IMR-90 (cell line): ENCODE data around the gene RHPN2. TPM values are rescaled to one million over a fixed set of nuclear protein-coding genes. Genes with fewer than 3 reads are reported as not detected.

Source experiments
- ATAC-seq: fragments of 200-7000 bp; cut with Tn5 transposase; 2 replicates; pipeline ENCODE4 v1.9.1; 2020; ENCODE audit warnings: low read depth, mild to moderate bottlenecking, moderate library complexity
- BruUV-seq: library from RNA; stranded (reverse); fragments of 400-500 nt; replicated peaks from 2 replicates; lab custom pipeline; 2021; lab: Mats Ljungman, UMichigan
- CTCF ChIA-PET: fragments of 300-600 bp; formaldehyde crosslinking; extraction: SDS; loops from one replicate; lab custom pipeline; 2021; ENCODE audit warnings: antibody characterized with exemption; lab: Yijun Ruan, JAX
- POLR2A ChIA-PET: fragments of 300-600 bp; sonication (Branson Sonifier 250); formaldehyde crosslinking; loops from one replicate; lab custom pipeline; 2022; ENCODE audit warnings: antibody characterized with exemption; ENCODE audit not compliant: unreplicated experiment; lab: Charles Lee
- DNase-seq: peaks from one replicate; pipeline ENCODE4 v3.0.0; 2013
- H2AFZ ChIP-seq: replicated peaks from 2 replicates; pipeline ENCODE3; 2013; ENCODE audit warnings: low read length, mild to moderate bottlenecking; ENCODE audit not compliant: poor library complexity
- H2AK5ac ChIP-seq: 2 replicates; pipeline ENCODE4 v1.6.1; 2013; ENCODE audit warnings: low read depth, low read length, inconsistent platforms
- H2AK9ac ChIP-seq: replicated peaks from 2 replicates; pipeline ENCODE3; 2013; ENCODE audit warnings: mild to moderate bottlenecking, low read depth, low read length, moderate library complexity; ENCODE audit not compliant: poor library complexity
- H2BK120ac ChIP-seq: 2 replicates; pipeline ENCODE4 v1.6.1; 2013; ENCODE audit warnings: low read depth, low read length, inconsistent platforms
- H2BK15ac ChIP-seq: 3 replicates; pipeline ENCODE4 v1.6.1; 2013; ENCODE audit warnings: low read depth, low read length, inconsistent platforms
- H2BK20ac ChIP-seq: 2 replicates; pipeline ENCODE4 v1.6.1; 2013; ENCODE audit warnings: low read depth, mild to moderate bottlenecking, inconsistent platforms, low read length, moderate library complexity
- H2BK5ac ChIP-seq: 2 replicates; pipeline ENCODE4 v1.6.1; 2013; ENCODE audit warnings: mild to moderate bottlenecking, low read depth, low read length, inconsistent platforms; ENCODE audit not compliant: poor library complexity, severe bottlenecking
- H3K14ac ChIP-seq: replicated peaks from 2 replicates; pipeline ENCODE4 v1.6.1; 2013; ENCODE audit warnings: low read depth, low read length, inconsistent platforms
- H3K18ac ChIP-seq: 2 replicates; pipeline ENCODE4 v1.6.1; 2013; ENCODE audit warnings: low read depth, low read length, control low read depth
- H3K23ac ChIP-seq: 2 replicates; pipeline ENCODE4 v1.6.1; 2013; ENCODE audit warnings: low read depth, low read length, inconsistent platforms
- H3K27ac ChIP-seq: 2 replicates; pipeline ENCODE4 v1.5.1; 2013; ENCODE audit warnings: mild to moderate bottlenecking, control low read depth, low read length; ENCODE audit not compliant: insufficient read depth
- H3K27me3 ChIP-seq: 2 replicates; pipeline ENCODE4 v1.6.1; 2013; ENCODE audit warnings: low read length; ENCODE audit not compliant: control insufficient read depth, insufficient read depth
- H3K36me3 ChIP-seq: 2 replicates; pipeline ENCODE4 v1.6.1; 2013; ENCODE audit warnings: low read length, mixed read lengths; ENCODE audit not compliant: control insufficient read depth, insufficient read depth
- H3K4ac ChIP-seq: 2 replicates; pipeline ENCODE4 v1.6.1; 2013; ENCODE audit warnings: low read depth, low read length, inconsistent platforms
- H3K4me1 ChIP-seq: 2 replicates; pipeline ENCODE4 v1.6.1; 2013; ENCODE audit warnings: low read length, mixed read lengths; ENCODE audit not compliant: control insufficient read depth, insufficient read depth
- H3K4me2 ChIP-seq: 2 replicates; pipeline ENCODE4 v1.6.1; 2013; ENCODE audit warnings: low read depth, mild to moderate bottlenecking, control low read depth, low read length, moderate library complexity
- H3K4me3 ChIP-seq: 2 replicates; pipeline ENCODE4 v1.5.1; 2013; ENCODE audit warnings: low read depth, mild to moderate bottlenecking, control low read depth, low read length, moderate library complexity; ENCODE audit not compliant: insufficient read depth
- H3K56ac ChIP-seq: 2 replicates; pipeline ENCODE4 v1.6.1; 2013; ENCODE audit warnings: low read length, inconsistent platforms; ENCODE audit not compliant: insufficient read depth; ENCODE audit errors: extremely low read depth
- H3K79me1 ChIP-seq, 2 experiments: 2 replicates each; pipeline ENCODE4 v1.6.1; 2013; ENCODE audit warnings: low read length in 2 of 2, inconsistent platforms in 1 of 2, low read depth in 1 of 2
- H3K9ac ChIP-seq: 2 replicates; pipeline ENCODE4 v1.6.1; 2013; ENCODE audit warnings: low read depth, low read length, control low read depth
- H3K9me1 ChIP-seq: 2 replicates; pipeline ENCODE4 v1.6.1; 2013; ENCODE audit warnings: low read length, inconsistent platforms; ENCODE audit not compliant: insufficient read depth
- H3K9me3 ChIP-seq: 2 replicates; pipeline ENCODE4 v1.6.1; 2013; ENCODE audit warnings: low read length; ENCODE audit not compliant: control insufficient read depth, insufficient read depth
- H4K20me1 ChIP-seq: 2 replicates; pipeline ENCODE4 v1.6.1; 2013; ENCODE audit warnings: low read length, inconsistent platforms; ENCODE audit not compliant: insufficient read depth
- H4K5ac ChIP-seq: 2 replicates; pipeline ENCODE4 v1.6.1; 2013; ENCODE audit warnings: mild to moderate bottlenecking, low read depth, low read length, control low read depth
- H4K8ac ChIP-seq, 2 experiments: 2 replicates each; pipeline ENCODE4 v1.6.1; 2013; ENCODE audit warnings: low read depth in 2 of 2, low read length in 2 of 2, control low read depth in 1 of 2, inconsistent platforms in 1 of 2
- H4K91ac ChIP-seq: 2 replicates; pipeline ENCODE4 v1.6.1; 2013; ENCODE audit warnings: low read depth, low read length, inconsistent platforms; ENCODE audit not compliant: insufficient read depth
- MAZ ChIP-seq: IDR thresholded peaks from 2 replicates; pipeline ENCODE4 v1.6.1; 2012; ENCODE audit warnings: low read depth, mild to moderate bottlenecking, low read length, improper control_type of control experiment, moderate library complexity, borderline replicate concordance
- MXI1 ChIP-seq: IDR thresholded peaks from 2 replicates; pipeline ENCODE4 v1.6.1; 2012; ENCODE audit warnings: low read depth, mild to moderate bottlenecking, low read length, moderate library complexity, borderline replicate concordance
- RCOR1 ChIP-seq: IDR thresholded peaks from 2 replicates; pipeline ENCODE4 v1.6.1; 2012; ENCODE audit warnings: mild to moderate bottlenecking, low read length, improper control_type of control experiment; ENCODE audit not compliant: insufficient replicate concordance
- SMC3 ChIP-seq: fragments of 150-350 bp; IDR thresholded peaks from 2 replicates; pipeline ENCODE4 v1.6.1; 2016; ENCODE audit warnings: low read depth, mild to moderate bottlenecking, antibody characterized with exemption, low read length, moderate library complexity
- WGBS, 2 experiments: methylation state at CpG; one replicate each; pipeline versions ENCODE4 v1.1.5 to v1.1.7; 2013; ENCODE audit warnings: missing lambda C conversion rate in 2 of 2; ENCODE audit not compliant: insufficient read length in 1 of 2; ENCODE audit errors: extremely low coverage in 2 of 2; 5-methylcytosine and 5-hydroxymethylcytosine counted together
- dilution Hi-C: fragments of 300-500 bp; cut with HindIII; formaldehyde crosslinking; loops from one replicate; pipeline ENCODE4 v1.14.3; 2018; ENCODE audit warnings: low sequenced_read_pairs; ENCODE audit not compliant: unreplicated experiment
- in situ Hi-C: fragments of 300-500 bp; cut with MboI; formaldehyde crosslinking; loops from 3 replicates; pipeline ENCODE4 v1.14.3; 2019; ENCODE audit warnings: low sequenced_read_pairs, inconsistent platforms, mixed read lengths
- intact Hi-C: fragments of 100-400 bp; cut with micrococcal nuclease; formaldehyde crosslinking; loops from 2 replicates; pipeline ENCODE4 v1.10.0; 2022
- polyA plus RNA-seq, 3 experiments: library from polyadenylated mRNA; depleted of rRNA; stranded (reverse); fragments of >200 nt; gene quantifications; 2 replicates each; pipeline ENCODE4 v1.2.3, GENCODE V29; 2012; ENCODE audit warnings: low replicate concordance in 1 of 3
- total RNA-seq: library from RNA; depleted of rRNA; stranded (reverse); fragments of >200 nt; gene quantifications from 2 replicates; pipeline ENCODE4 v1.2.3, GENCODE V29; 2012

Gene RHPN2
- total and polyA plus RNA-seq, 2 of the 4 experiments (the other 2 are of a cell fraction): 2.3 to 4.0 TPM

DNA sequence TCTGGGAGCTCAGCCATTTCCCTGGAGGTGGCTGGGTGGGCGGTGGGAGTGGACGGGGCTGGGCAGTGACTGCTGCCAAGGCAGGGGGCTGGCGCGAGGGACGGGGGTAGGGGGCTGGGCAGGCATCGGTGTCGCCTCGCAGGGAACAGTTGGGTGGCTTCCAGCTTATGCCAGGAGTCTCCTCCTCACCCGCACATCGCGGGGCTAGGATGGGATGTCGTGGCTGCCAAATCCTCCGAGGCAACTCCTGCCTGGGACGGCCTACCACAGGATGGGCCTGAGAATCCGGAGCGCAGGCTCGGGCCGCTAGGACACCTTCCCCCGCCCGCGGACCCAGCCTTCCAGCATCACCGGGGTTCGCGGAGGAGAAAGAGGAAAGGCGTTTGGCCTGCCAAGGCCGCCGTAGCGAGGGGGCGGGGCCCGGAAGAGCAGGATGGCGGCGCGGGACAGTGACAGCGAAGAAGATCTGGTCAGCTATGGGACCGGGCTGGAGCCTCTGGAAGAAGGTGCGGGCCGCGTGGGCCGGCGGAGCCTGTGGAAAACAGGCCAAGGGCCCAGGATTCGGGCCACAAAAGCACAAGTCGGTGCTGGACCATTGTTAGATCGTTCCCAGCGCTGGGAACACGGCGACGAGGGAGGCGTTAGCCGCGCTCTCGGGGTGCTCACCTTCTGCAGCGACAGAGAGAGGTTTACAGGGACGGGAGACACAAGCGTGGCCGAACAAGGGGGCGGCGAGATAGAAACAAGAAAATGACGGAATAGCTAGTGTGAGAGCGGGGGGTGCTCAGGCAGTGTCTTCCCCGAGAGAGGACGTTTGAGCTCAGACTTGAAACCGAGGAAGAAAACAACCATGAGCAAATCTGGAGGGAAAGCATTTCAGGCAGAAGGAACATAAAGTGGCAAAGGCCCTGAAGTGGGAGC lies 16.3 kb upstream of the RHPN2 start, which contains the start of gene GPATCH1:
Gene GPATCH1 (plus strand): TSS at position 421 of the 921 bp plus-strand sequence. CDS start 13 bp downstream, at position 434.
- Histone ChIP-seq H3K56ac (peak within 1 kb of the TSS; percentile 90), H3K27me3 (no peaks in the 10 kb centered on the region), H3K23ac (peak within 1 kb of the TSS; percentile 97), H4K5ac (peak within 1 kb of the TSS; percentile 95), H3K4ac (peak within 1 kb of the TSS; percentile 93), H3K4me3 (peak within 1 kb of the TSS; percentile 93), H3K27ac (peak within 1 kb of the TSS; percentile 90), H3K14ac (peak within 1 kb of the TSS; percentile 93), H3K4me1 (peaks cover 3% of the 10 kb centered on the region; the same call in 1 of the 2 replicates), H3K4me2 (peak within 1 kb of the TSS; percentile 87), H2BK120ac (peak within 1 kb of the TSS; percentile 85), H3K9me3 (no peaks in the 10 kb centered on the region), H3K36me3 (no peaks in the 10 kb centered on the region; the same call in 1 of the 2 replicates), H3K79me1 (peaks cover 9 to 21% of the 10 kb centered on the region in 2 experiments), H4K8ac (peak within 1 kb of the TSS; percentile 91 to 97), H3K9ac (peak within 1 kb of the TSS; percentile 96), H2AK9ac (peak within 1 kb of the TSS; percentile 92), H2BK15ac (peak within 1 kb of the TSS; percentile 67; the same call in 1 of the 3 replicates), H3K18ac (peak within 1 kb of the TSS; percentile 53), H3K9me1 (peaks cover 9% of the 10 kb centered on the region), H2AFZ (peak within 1 kb of the TSS; percentile 92), H2BK5ac (peak within 1 kb of the TSS; percentile 67), H2AK5ac (peak within 1 kb of the TSS; percentile 53; the same call in 1 of the 2 replicates), H4K20me1 (no peaks in the 10 kb centered on the region), H4K91ac (peak within 1 kb of the TSS; percentile 91), H2BK20ac (no peak within 1 kb of the TSS)
- peak; percentile 58 for TF ChIP-seq RCOR1
- peak; percentile 95 for TF ChIP-seq MAZ
- peak; percentile 84 for TF ChIP-seq MXI1
- no peak for TF ChIP-seq SMC3
- CTCF ChIA-PET: interaction anchor here (0.6 kb wide), 1 partner anchor 105 kb away, joined by 3 read pairs; no protein-coding TSS in a partner anchor
- ATAC-seq: peak; percentile 89
- peak; percentile 73 for DNase-seq
- dilution Hi-C loops: no loop called here
- intact Hi-C loops: loop anchor here (10.0 kb wide), 1 partner anchor 496 kb away; the partner anchor contains the start of gene PDCD5
- WGBS, 2 experiments: 1% methylated on average over 29 of the region's 62 CpGs; no CpG with 5 or more reads in 1 of the 2 experiments
- no TSS peak for BruUV-seq
- POLR2A ChIA-PET: no interaction called here
- in situ Hi-C loops: no loop called here
